ENCODE data around the gene GCA. TPM values are rescaled to one million over a fixed set of nuclear protein-coding genes. Genes with fewer than 3 reads are reported as not detected.

Gene GCA
- 5.1 TPM for polyA plus RNA-seq (2012; ENCODE audit: insufficient read depth, insufficient read length)

GRCh38 chr2:162343824-162344616, at the start of gene GCA:
Gene GCA, plus strand, starts transcription at chr2:162344132. Its CDS starts 117 bp downstream, at chr2:162344249.
- peak within 1 kb of the TSS; percentile 56 for H3K4me3 ChIP-seq (ENCODE audit: low read length)
- peak; percentile 83 for DNase-seq (ENCODE audit: low read depth, low spot score)

GRCh38 chr2:162295009-162295408, 48.9 kb upstream of the GCA start:
- DNase-seq (ENCODE audit: low read depth, low spot score) = no peak
- no peak overlapping the region for H3K4me3 ChIP-seq (ENCODE audit: low read length)

GRCh38 chr2:162297925-162298552, 45.9 kb upstream of the GCA start:
- peak; percentile 73 for DNase-seq (ENCODE audit: low read depth, low spot score)
- no peak overlapping the region for H3K4me3 ChIP-seq (ENCODE audit: low read length)

GRCh38 chr2:162298669-162299335, 45.1 kb upstream of the GCA start:
- DNase-seq (ENCODE audit: low read depth, low spot score) = no peak
- H3K4me3 ChIP-seq (ENCODE audit: low read length) = no peak overlapping the region

GRCh38 chr2:162300266-162300665, 43.7 kb upstream of the GCA start:
- no peak for DNase-seq (ENCODE audit: low read depth, low spot score)
- no peak overlapping the region for H3K4me3 ChIP-seq (ENCODE audit: low read length)

- peak; percentile 58 for DNase-seq (ENCODE audit: low read depth, low spot score)
- H3K4me3 ChIP-seq (ENCODE audit: low read length) = no peak overlapping the region
Measured at GRCh38 chr2:162301151-162301804, 42.7 kb upstream of the GCA start.

GRCh38 chr2:162301877-162302276, 42.1 kb upstream of the GCA start:
- no peak for DNase-seq (ENCODE audit: low read depth, low spot score)
- no peak overlapping the region for H3K4me3 ChIP-seq (ENCODE audit: low read length)

- H3K4me3 ChIP-seq (ENCODE audit: low read length) = no peak overlapping the region
Measured at GRCh38 chr2:162305901-162306300, 38.0 kb upstream of the GCA start.

GRCh38 chr2:162308747-162309503, 35.0 kb upstream of the GCA start:
- DNase-seq (ENCODE audit: low read depth, low spot score) = no peak
- H3K4me3 ChIP-seq (ENCODE audit: low read length) = no peak overlapping the region

More at GRCh38 chr2:162305901-162306300, 38.0 kb upstream of the GCA start:
- DNase-seq (ENCODE audit: low read depth, low spot score) = no peak

- DNase-seq (ENCODE audit: low read depth, low spot score) = no peak
- no peak overlapping the region for H3K4me3 ChIP-seq (ENCODE audit: low read length)
Measured at GRCh38 chr2:162312853-162313252, 31.1 kb upstream of the GCA start.

- no peak overlapping the region for H3K4me3 ChIP-seq (ENCODE audit: low read length)
- no peak for DNase-seq (ENCODE audit: low read depth, low spot score)
Measured at GRCh38 chr2:162315938-162316337, 28.0 kb upstream of the GCA start.

GRCh38 chr2:162316590-162316989, 27.3 kb upstream of the GCA start:
- DNase-seq (ENCODE audit: low read depth, low spot score) = no peak
- H3K4me3 ChIP-seq (ENCODE audit: low read length) = no peak overlapping the region

- DNase-seq (ENCODE audit: low read depth, low spot score) = no peak
- peak overlapping the region; percentile 73; the same call in 1 of the 2 replicates for H3K4me3 ChIP-seq (ENCODE audit: low read length)
Measured at GRCh38 chr2:162317058-162317742, 26.7 kb upstream of the GCA start.

GRCh38 chr2:162317861-162318327, 26.0 kb upstream of the GCA start:
- H3K4me3 ChIP-seq (ENCODE audit: low read length) = peak overlapping the region; percentile 73
- no peak for DNase-seq (ENCODE audit: low read depth, low spot score)

GRCh38 chr2:162318328-162319180, 25.4 kb upstream of the GCA start, which contains the start of gene IFIH1:
Gene IFIH1, minus strand, starts transcription at chr2:162318684. Its CDS starts 377 bp downstream, at chr2:162318307.
- peak; percentile 80 for DNase-seq (ENCODE audit: low read depth, low spot score)

GRCh38 chr2:162320864-162321517, 22.9 kb upstream of the GCA start:
- no peak overlapping the region for H3K4me3 ChIP-seq (ENCODE audit: low read length)
- DNase-seq (ENCODE audit: low read depth, low spot score) = no peak

More at GRCh38 chr2:162318328-162319180, 25.4 kb upstream of the GCA start, which contains the start of gene IFIH1:
- peak within 1 kb of the TSS; percentile 73 for H3K4me3 ChIP-seq (ENCODE audit: low read length)

- no peak for DNase-seq (ENCODE audit: low read depth, low spot score)
Measured at GRCh38 chr2:162324953-162325352, 19.0 kb upstream of the GCA start.

More at GRCh38 chr2:162324953-162325352, 19.0 kb upstream of the GCA start:
- no peak overlapping the region for H3K4me3 ChIP-seq (ENCODE audit: low read length)

All from Jurkat, Clone E6-1 (cell line).